GM18505 (cell line): ENCODE measurements around the gene ACMSD.
"Not testable (repeated sequence)": the region's sequence is repeated elsewhere in the genome, so short reads cannot be mapped to it uniquely, and the experiment has no call there.

Source experiments
- ATAC-seq: cut with Tn5 transposase; IDR thresholded peaks from one replicate; pipeline ENCODE4 v1.9.1; 2021; ENCODE audit not compliant: unreplicated experiment
- POLR2A ChIP-seq: IDR thresholded peaks from 4 replicates; pipeline ENCODE4 v1.6.1; 2011; ENCODE audit warnings: borderline replicate concordance; ENCODE audit not compliant: insufficient read depth, insufficient read length; ENCODE audit errors: extremely low read depth

Gene ACMSD

DNA sequence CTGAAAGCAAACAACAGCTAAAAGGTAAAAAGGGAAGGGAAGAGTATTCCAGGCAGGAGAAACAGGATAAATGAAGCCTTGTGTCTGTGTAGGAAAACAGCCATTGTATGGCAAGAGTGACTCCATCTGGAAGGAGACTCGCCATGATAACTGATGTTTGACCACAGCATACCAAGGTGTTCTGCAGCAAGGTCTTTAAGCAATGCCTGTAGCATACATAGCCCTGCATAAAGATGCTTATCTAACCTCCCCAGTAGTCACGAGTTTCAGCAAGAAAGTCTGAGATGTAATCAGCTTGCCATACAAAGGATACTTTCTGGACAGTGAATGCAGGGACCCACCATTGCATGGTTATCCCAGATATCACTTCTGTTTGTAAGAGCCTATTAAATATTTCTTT lies 68.3 kb downstream of the ACMSD start:
- no peak for TF ChIP-seq POLR2A
- ATAC-seq, result no peak

DNA sequence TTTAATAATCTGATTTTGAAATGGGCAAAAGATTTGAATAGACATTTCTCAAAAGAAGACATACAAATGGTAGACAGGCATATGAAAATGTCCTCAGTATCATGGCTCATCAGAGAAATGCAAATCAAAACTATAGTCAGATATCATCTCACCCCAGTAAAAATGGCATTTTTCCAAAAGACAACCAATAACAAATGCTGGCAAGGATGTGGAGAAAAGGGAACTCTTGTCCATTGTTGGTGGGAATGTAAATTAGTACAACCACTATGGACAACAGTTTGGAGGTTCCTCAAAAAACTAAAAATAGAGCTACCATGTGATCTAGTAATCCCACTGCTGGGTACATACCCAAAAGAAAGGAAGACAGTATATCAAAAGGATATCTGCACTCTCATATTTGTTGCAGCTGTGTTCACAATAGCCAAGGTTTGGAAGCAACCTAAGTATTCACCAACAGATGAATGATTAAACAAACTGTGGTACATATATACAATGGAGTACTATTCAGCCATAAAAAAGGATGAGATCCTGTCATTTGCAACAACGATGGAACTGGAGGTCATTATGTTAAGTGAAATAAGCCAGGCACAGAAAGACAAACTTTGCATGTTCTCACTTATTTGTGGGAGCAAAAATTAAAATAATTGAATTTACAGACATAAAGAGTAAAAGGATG lies 69.2 kb downstream of the ACMSD start:
- not testable (repeated sequence) for ATAC-seq

DNA sequence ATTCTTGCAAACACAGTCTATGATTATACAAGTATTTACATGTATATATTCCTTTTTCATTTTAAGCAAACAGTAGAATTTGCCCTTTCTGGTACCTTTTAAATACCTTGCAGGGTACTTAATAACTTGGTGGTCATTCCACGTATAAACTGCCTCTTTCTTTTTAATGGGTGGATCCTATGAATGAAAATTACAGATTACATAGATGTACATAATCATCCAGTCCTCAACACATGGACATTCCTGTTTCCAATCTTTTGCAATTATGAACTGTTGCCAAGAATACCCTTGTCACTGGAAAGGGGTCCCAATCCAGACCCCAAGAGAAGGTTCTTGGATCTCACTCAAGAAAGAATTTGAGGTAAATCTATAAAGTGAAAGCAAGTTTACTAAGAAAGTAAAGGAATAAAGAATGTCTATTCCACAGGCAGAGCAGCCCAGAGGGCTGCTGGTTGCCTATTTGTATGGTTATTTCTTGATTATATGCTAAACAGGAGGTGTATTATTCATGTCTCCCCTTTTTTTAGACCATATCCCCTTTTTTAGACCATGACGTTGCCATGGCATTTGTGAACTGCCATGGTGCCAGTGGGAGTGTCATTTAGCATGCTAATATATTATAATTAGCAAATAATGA lies 72.5 kb downstream of the ACMSD start:
- no peak for ATAC-seq
- no peak for TF ChIP-seq POLR2A

DNA sequence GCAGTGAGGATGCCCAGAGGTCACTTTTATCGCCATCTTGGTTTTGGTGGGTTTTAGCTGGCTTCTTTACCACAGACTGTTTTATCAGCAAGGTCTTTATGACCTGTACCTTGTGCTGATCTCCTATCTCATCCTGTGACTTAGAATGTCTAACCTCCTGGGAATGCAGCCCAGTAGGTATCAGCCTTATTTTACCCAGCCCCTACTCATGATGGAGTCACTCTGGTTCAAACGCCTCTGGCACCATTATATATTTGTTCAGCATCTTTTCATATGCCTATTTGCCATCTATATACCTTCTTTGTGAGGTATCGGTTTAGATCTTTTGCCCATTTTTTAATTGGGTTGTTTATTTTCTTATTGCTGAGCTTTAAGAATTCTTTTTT lies 73.0 kb downstream of the ACMSD start:
- TF ChIP-seq POLR2A, result no peak
- no peak for ATAC-seq

- ATAC-seq, result no peak
- no peak for TF ChIP-seq POLR2A
These were observed 73.9 kb downstream of the ACMSD start for GRCh38 chr2:134912361-134912760.

DNA sequence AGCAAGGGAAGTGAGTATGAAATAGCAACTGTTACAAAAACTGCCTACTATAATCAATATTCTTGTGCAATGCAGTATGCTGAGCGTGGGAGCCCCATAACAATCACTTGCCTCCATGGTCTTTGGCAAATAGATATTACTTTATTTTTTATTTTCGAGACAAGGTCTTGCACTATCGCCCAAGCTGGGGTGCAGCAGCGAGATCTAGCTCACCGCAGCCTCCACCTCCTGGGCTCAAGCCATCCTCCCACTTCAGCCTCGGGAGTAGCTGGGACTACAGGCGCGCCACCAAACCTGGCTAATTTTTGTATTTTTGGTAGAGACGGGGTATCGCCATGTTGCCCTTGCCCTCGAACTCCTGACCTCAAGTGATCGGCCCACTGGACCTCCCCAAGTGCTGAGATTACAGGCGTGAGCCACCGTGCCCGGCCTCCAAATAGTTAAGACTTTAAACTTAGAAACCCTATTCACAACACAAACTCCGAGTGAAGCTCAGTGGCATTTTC lies 79.0 kb downstream of the ACMSD start:
- no peak for TF ChIP-seq POLR2A
- ATAC-seq, result no peak

GRCh38 chr2:134917888-134918525 lies 79.6 kb downstream of the ACMSD start:
- peak; percentile 67 for TF ChIP-seq POLR2A
- ATAC-seq, result peak; percentile 67

GRCh38 chr2:134918526-134919340 lies 80.3 kb downstream of the ACMSD start, which contains the start of gene CCNT2:
Gene CCNT2 (plus strand): TSS chr2:134918822. CDS start chr2:134918855, 33 bp downstream.
- TF ChIP-seq POLR2A, result peak; percentile 74
- ATAC-seq, result peak; percentile 81

DNA sequence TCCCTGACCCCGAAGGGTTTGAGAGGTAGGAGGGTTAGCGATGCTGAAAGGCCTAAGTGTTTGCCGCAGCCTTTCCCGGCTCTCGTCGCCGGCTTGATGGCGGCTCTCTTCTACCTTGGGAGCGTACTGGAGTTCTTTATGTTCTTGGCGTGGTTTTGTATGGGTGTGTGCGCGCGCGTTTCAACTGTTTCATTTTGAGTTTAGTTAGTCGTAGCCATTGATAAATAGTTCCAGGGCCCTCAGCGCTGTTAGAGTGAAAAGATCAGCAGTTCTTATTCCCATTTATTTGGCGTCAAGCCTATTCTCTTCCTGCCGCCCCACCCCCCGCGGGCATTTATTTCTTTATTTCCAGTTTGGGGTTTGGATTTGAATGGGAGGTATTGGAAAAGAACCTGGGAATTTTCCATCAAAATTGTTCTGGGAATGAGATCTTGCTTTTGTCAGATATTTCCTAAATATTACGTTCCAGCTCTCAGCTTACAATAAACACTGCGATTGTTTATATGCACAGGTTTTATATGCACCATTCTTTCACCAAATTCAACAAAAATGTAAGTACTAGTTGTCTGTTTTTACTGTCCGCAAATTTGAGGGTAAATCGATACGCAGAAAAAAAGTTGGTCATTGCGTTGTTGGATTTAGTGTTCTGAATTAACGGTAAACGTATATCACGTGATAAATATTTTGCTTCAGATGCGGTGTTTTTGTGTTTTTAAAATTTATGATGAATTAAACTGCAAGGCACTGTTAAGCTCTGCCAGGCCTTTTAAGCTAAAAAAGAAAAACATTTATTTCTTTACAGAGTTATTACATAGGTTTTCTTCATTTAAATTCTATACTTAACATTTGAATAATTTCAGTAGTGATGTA lies 81.2 kb downstream of the ACMSD start:
- TF ChIP-seq POLR2A, result no peak
- ATAC-seq, result peak; percentile 2

- no peak for ATAC-seq
These were observed 86.5 kb downstream of the ACMSD start for GRCh38 chr2:134924912-134925311.

GRCh38 chr2:134926231-134926931 lies 88.0 kb downstream of the ACMSD start:
- ATAC-seq, result no peak
- no peak for TF ChIP-seq POLR2A

More at GRCh38 chr2:134924912-134925311, 86.5 kb downstream of the ACMSD start:
- no peak for TF ChIP-seq POLR2A

GRCh38 chr2:134927195-134927594 lies 88.8 kb downstream of the ACMSD start:
- ATAC-seq, result no peak

More at GRCh38 chr2:134927195-134927594, 88.8 kb downstream of the ACMSD start:
- no peak for TF ChIP-seq POLR2A
